ENCODE results near the gene DNTT.

DNA sequence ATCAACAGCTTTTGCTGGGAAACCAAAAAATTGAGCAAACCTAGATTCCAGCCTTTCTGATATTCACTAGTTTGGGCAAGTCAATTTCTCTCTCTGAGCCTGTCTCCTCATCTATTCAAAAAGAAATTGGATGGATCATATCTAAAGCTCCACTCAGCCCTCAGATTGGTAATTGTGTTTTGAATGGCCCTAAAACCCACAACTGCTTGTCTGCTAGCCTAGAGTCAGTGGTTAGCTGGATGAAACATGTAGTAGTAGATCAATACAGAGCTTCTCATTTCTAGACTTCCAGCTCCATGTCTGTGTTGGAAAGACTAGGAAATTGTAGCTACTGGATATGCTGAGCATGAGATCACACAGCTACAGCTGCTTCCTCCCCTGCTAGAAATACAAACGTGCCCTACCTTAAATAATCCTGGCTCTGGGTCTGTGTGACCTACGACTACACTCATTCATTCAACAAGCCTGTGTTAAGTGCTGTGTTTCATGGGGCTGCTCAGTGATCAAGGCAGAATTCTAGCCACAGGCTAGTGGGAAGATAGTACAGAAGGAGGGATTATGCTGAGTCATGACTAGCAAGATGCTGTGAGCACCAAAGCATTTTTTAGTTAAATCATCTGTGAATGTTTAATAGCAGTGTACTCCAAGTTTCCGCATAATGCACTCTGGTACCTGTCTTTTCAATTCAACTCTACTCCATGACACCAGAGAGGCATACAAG lies 15.7 kb downstream of the DNTT start:
- TF ChIP-seq POLR2AphosphoS5 (IDR thresholded peaks at IDR 0.05): no peak
- TF ChIP-seq CTCF (IDR thresholded peaks at IDR 0.05): no peak

Measured in esophagus muscularis mucosa (tissue), 3 donors.